GM12892 (cell line): ENCODE results near the gene BUB3.

Source experiments
- POLR2A ChIP-seq: IDR thresholded peaks from 2 replicates; pipeline ENCODE4 v1.6.1; 2011; ENCODE audit warnings: low read depth, low read length, control low read depth
- POLR2AphosphoS5 ChIP-seq: IDR thresholded peaks from 2 replicates; pipeline ENCODE4 v1.6.1; 2011; ENCODE audit warnings: low read depth, low read length, control low read depth
- TAF1 ChIP-seq: IDR thresholded peaks from 2 replicates; pipeline ENCODE4 v1.6.1; 2011; ENCODE audit warnings: low read depth, mild to moderate bottlenecking, control low read depth, low read length, borderline replicate concordance

DNA sequence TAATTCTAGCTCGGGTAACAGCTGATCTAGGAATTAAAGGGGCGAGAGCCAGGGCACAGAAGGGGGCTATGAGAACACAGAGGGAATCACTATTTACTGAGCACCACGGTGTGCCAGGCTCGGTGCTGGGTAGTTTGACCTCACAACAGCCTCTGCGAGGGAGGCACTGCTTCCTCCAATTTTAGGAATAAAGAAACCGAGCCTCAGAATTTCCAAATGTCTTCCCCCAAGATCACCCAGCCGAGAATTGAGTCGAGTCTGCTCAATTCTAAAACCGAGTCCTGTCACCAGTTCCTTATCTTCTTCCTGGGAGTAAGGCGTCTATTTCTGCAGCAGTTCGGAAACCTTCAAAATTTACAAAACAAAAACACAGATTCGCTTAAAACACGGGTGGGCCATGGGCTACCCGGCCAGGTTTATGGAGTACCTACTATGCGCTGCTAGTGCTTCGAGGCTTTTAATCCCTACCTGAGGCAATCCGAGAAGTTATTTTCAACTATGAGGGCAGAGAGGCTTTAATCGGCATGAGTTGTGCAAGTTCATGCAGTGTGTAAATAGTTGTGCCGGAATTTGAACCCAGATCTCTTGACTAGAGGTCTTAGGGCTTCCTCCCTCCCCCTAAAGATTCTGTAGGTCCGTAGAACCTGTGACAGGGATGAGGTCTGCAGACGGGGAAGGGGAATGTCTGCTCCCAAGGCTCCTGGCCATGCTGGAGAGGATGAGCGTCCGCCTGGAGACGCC is 7.1 kb upstream of the BUB3 start:
- TF ChIP-seq POLR2A (no peak), POLR2AphosphoS5 (no peak), TAF1 (no peak)
